Motor neuron (in vitro differentiated cells): ENCODE measurements around the gene DDX23. TPM values are rescaled to one million over a fixed set of nuclear protein-coding genes. Genes with fewer than 3 reads are reported as not detected.

Source experiments
- ATAC-seq, 8 experiments: fragments of 200-7000 bp; cut with Tn5 transposase; replicated peaks in 6 of 8; 2 replicates each; pipeline ENCODE4 v1.8.0; 2021; ENCODE audit warnings: mild to moderate bottlenecking in 8 of 8, moderate library complexity in 8 of 8
- H3K27ac ChIP-seq, 2 donors: fragments of 250-450 bp; sonication (Bioruptor Pico); 2 replicates each; pipeline ENCODE4 v1.9.0; 2021; ENCODE audit warnings: antibody characterized with exemption in 2 of 2, mild to moderate bottlenecking in 2 of 2, moderate library complexity in 1 of 2
- H3K4me1 ChIP-seq, 2 donors: fragments of 250-450 bp; sonication (Bioruptor Pico); replicated peaks in 1 of 2; 2 replicates each; pipeline ENCODE4 v1.6.1; 2021; ENCODE audit warnings: antibody characterized with exemption in 2 of 2, mild to moderate bottlenecking in 2 of 2, moderate library complexity in 1 of 2
- H3K4me3 ChIP-seq, 5 donors: fragments of 250-450 bp; sonication (Bioruptor Pico); 2 replicates each; pipeline ENCODE4 v1.9.0; 2021; ENCODE audit warnings: antibody characterized with exemption in 5 of 5, mild to moderate bottlenecking in 5 of 5, moderate library complexity in 4 of 5
- WGBS, 10 experiments: fragments of 450-650 bp; shearing (Covaris generic); methylation state at CpG; one replicate each; pipeline ENCODE4 v1.0.0; 2022; 5-methylcytosine and 5-hydroxymethylcytosine counted together
- in situ Hi-C, 9 experiments: fragments of 400-800 bp; cut with MboI; loops; one replicate each; pipeline ENCODE4 v1.15.0; 2021; ENCODE audit warnings: low sequenced_read_pairs in 9 of 9, low pct_unique_long_range_greater_than_20kb in 2 of 9; ENCODE audit not compliant: unreplicated experiment in 9 of 9
- total RNA-seq, 8 experiments: library from RNA; unstranded; fragments of 300-600 nt; gene quantifications; 2 replicates each; pipeline versions ENCODE4 v1.2.3 to v1.2.4, GENCODE V29; 2022

Gene DDX23
- total RNA-seq, 8 experiments from 2014 or later: 31.8 to 94.8 (median 54.2) TPM

GRCh38 chr12:48815126-48816110 lies 36.5 kb downstream of the DDX23 start:
- ATAC-seq: peak; percentile 50 to 74 (median 58)
- H3K27ac ChIP-seq: peak overlapping the region; percentile 66 to 85
- H3K4me1 ChIP-seq: peaks cover 28% of the 10 kb centered on the region in 2 donors
- peak overlapping the region; percentile 45 to 79 (median 54) for H3K4me3 ChIP-seq
- 0 to 60% (median 0%) methylated on average over 1 to 19 of the region's 54 CpGs; no CpG with 5 or more reads in 4 of the 10 experiments for WGBS, 10 experiments
- in situ Hi-C loops: no loop called here

- peaks cover 22 to 29% of the 10 kb centered on the region in 2 donors for H3K4me1 ChIP-seq
- peak overlapping the region; percentile 45 to 79 (median 54) for H3K4me3 ChIP-seq
- in situ Hi-C loops: no loop called here
- ATAC-seq: peak; percentile 49 to 77 (median 50)
- WGBS, 10 experiments: 0 to 6% (median 0%) methylated on average over 1 to 7 of the region's 70 CpGs; no CpG with 5 or more reads in 6 of the 10 experiments
- peak overlapping the region; percentile 66 to 85 for H3K27ac ChIP-seq
Measured at GRCh38 chr12:48814262-48815125, 37.5 kb downstream of the DDX23 start.

GRCh38 chr12:48813465-48814261 lies 38.3 kb downstream of the DDX23 start:
- H3K27ac ChIP-seq: no peak overlapping the region
- peaks cover 20 to 29% of the 10 kb centered on the region in 2 donors for H3K4me1 ChIP-seq
- in situ Hi-C loops: no loop called here
- H3K4me3 ChIP-seq: peak overlapping the region in 4 of 5 donors; percentile 45 to 79 (median 54)
- 20 to 86% (median 57%) methylated on average over 1 to 6 of the region's 18 CpGs for WGBS, 10 experiments
- ATAC-seq: no peak

- Histone ChIP-seq H3K27ac (no peak overlapping the region), H3K4me3 (no peak overlapping the region), H3K4me1 (peaks cover 18 to 27% of the 10 kb centered on the region in 2 donors)
- 14 to 83% (median 23%) methylated on average over 1 to 2 of the region's 2 CpGs; no CpG with 5 or more reads in 6 of the 10 experiments for WGBS, 10 experiments
- ATAC-seq: peak in 1 of 8 experiments; percentile 1
- in situ Hi-C loops: no loop called here
Measured at GRCh38 chr12:48812389-48812788, 39.6 kb downstream of the DDX23 start.

GRCh38 chr12:48811437-48812090 lies 40.4 kb downstream of the DDX23 start:
- no peak for ATAC-seq
- whole genome bisulfite sequencing, 10 experiments: 60 to 100% (median 100%) methylated on average over 1 to 4 of the region's 5 CpGs; no CpG with 5 or more reads in 3 of the 10 experiments

GRCh38 chr12:48810903-48811431 lies 41.0 kb downstream of the DDX23 start:
- Histone ChIP-seq H3K4me1 (peaks cover 4 to 13% of the 10 kb centered on the region in 2 donors), H3K27ac (no peak overlapping the region), H3K4me3 (no peak overlapping the region)
- 0 to 58% (median 9%) methylated on average over 1 to 5 of the region's 5 CpGs; no CpG with 5 or more reads in 2 of the 10 experiments for whole genome bisulfite sequencing, 10 experiments
- in situ Hi-C loops: no loop called here
- no peak for ATAC-seq

More at GRCh38 chr12:48811437-48812090, 40.4 kb downstream of the DDX23 start:
- H3K4me1 ChIP-seq: peaks cover 10 to 19% of the 10 kb centered on the region in 2 donors
- no peak overlapping the region for H3K4me3 ChIP-seq
- in situ Hi-C loops: no loop called here
- no peak overlapping the region for H3K27ac ChIP-seq

GRCh38 chr12:48807981-48808380 lies 44.0 kb downstream of the DDX23 start:
- no peak for ATAC-seq
- peaks cover 3 to 8% of the 10 kb centered on the region in 2 donors for H3K4me1 ChIP-seq
- in situ Hi-C loops: no loop called here
- no peak overlapping the region for H3K4me3 ChIP-seq
- H3K27ac ChIP-seq: no peak overlapping the region
- WGBS, 10 experiments: 86 to 100% (median 92%) methylated on average over 1 to 3 of the region's 3 CpGs; no CpG with 5 or more reads in 3 of the 10 experiments

- in situ Hi-C loops: no loop called here
- no peak for ATAC-seq
- H3K4me1 ChIP-seq: no peaks in the 10 kb centered on the region
- H3K27ac ChIP-seq: no peak overlapping the region
- no peak overlapping the region for H3K4me3 ChIP-seq
- 10 to 100% (median 67%) methylated on average over 1 of the region's 1 CpG; no CpG with 5 or more reads in 3 of the 10 experiments for WGBS, 10 experiments
Measured at GRCh38 chr12:48803675-48804074, 48.3 kb downstream of the DDX23 start.

- no peak for ATAC-seq
- Histone ChIP-seq H3K4me3 (no peak overlapping the region), H3K4me1 (no peaks in the 10 kb centered on the region), H3K27ac (no peak overlapping the region)
- in situ Hi-C loops: no loop called here
- WGBS, 10 experiments: 50 to 92% (median 75%) methylated on average over 1 to 8 of the region's 14 CpGs; no CpG with 5 or more reads in 4 of the 10 experiments
Measured at GRCh38 chr12:48800971-48801370, 51.0 kb downstream of the DDX23 start.

- ATAC-seq: no peak
- H3K4me3 ChIP-seq: no peak overlapping the region
- H3K4me1 ChIP-seq: peaks cover 0 to 2% of the 10 kb centered on the region in 2 donors
- in situ Hi-C loops: no loop called here
- no peak overlapping the region for H3K27ac ChIP-seq
- WGBS, 10 experiments: 39 to 100% (median 90%) methylated on average over 2 to 8 of the region's 14 CpGs; no CpG with 5 or more reads in 3 of the 10 experiments
Measured at GRCh38 chr12:48800457-48800856, 51.5 kb downstream of the DDX23 start.

- ATAC-seq: no peak
- 25 to 83% (median 71%) methylated on average over 1 to 3 of the region's 3 CpGs; no CpG with 5 or more reads in 6 of the 10 experiments for WGBS, 10 experiments
- H3K4me1 ChIP-seq: peaks cover 0 to 2% of the 10 kb centered on the region in 2 donors
- H3K4me3 ChIP-seq: no peak overlapping the region
- H3K27ac ChIP-seq: no peak overlapping the region
- in situ Hi-C loops: no loop called here
Measured at GRCh38 chr12:48796976-48797375, 55.0 kb downstream of the DDX23 start.
